ENCODE measurements around the gene FNDC5.

- no peak for TF ChIP-seq CTCF (optimal IDR thresholded peaks at IDR 0.05 in 1 of 3, IDR thresholded peaks at IDR 0.05 in 1 of 3, conservative IDR thresholded peaks at IDR 0.05 in 1 of 3; ENCODE audit: extremely low read depth in 1 of 3, insufficient read depth in 2 of 3, low read length in 3 of 3)
- TF ChIP-seq EZH2 (IDR thresholded peaks at IDR 0.05; ENCODE audit: low read length) = no peak
These were observed 12.6 kb downstream of the FNDC5 start for GRCh38 chr1:32858136-32858535.

Data from keratinocyte (primary cell).